DND-41 (cell line): ENCODE measurements around the gene ADD2.

Source experiments
- ATAC-seq: fragments of 200-7000 bp; cut with Tn5 transposase; 3 replicates; pipeline ENCODE4 v1.9.1; 2021; ENCODE audit warnings: low read depth; ENCODE audit not compliant: insufficient read depth
- DNase-seq: peaks from one replicate; pipeline ENCODE4 v3.0.0-alpha.2; 2020
- H2AFZ ChIP-seq: 2 replicates; pipeline ENCODE4 v1.6.0; 2012; ENCODE audit warnings: low read depth, low read length
- H3K27ac ChIP-seq: 2 replicates; pipeline ENCODE4 v1.5.1; 2012; ENCODE audit warnings: low read length, inconsistent platforms
- H3K27me3 ChIP-seq: fragments of 200-600 bp; sonication (generic); 2 replicates; pipeline ENCODE4 v1.6.0; 2012; ENCODE audit warnings: low read length, mild to moderate bottlenecking, inconsistent platforms; ENCODE audit not compliant: insufficient read depth, poor library complexity
- H3K36me3 ChIP-seq: 2 replicates; pipeline ENCODE4 v1.5.1; 2012; ENCODE audit warnings: low read length, inconsistent platforms; ENCODE audit not compliant: insufficient read depth
- H3K4me1 ChIP-seq: 2 replicates; pipeline ENCODE4 v1.5.1; 2012; ENCODE audit warnings: mild to moderate bottlenecking, low read length; ENCODE audit not compliant: insufficient read depth
- H3K4me2 ChIP-seq: 2 replicates; pipeline ENCODE4 v1.6.0; 2012; ENCODE audit warnings: mild to moderate bottlenecking, moderate library complexity, low read length, inconsistent platforms; ENCODE audit not compliant: insufficient read depth
- H3K4me3 ChIP-seq, 2 experiments: fragments of 200-600 bp in 1 of 2; shearing (Covaris generic) in 1 of 2; 2 replicates each; pipeline ENCODE4 v1.5.1; 2012 to 2016; ENCODE audit warnings: inconsistent platforms in 2 of 2, low read length in 2 of 2, mild to moderate bottlenecking in 2 of 2, low read depth in 1 of 2, moderate library complexity in 1 of 2
- H3K79me2 ChIP-seq: 2 replicates; pipeline ENCODE4 v1.6.0; 2012; ENCODE audit warnings: low read length, inconsistent platforms; ENCODE audit not compliant: insufficient read depth
- H3K9ac ChIP-seq: 2 replicates; pipeline ENCODE4 v1.6.0; 2012; ENCODE audit warnings: low read depth, mild to moderate bottlenecking, inconsistent platforms, low read length, moderate library complexity
- H3K9me3 ChIP-seq: 2 replicates; pipeline ENCODE4 v1.5.1; 2012; ENCODE audit warnings: low read length, moderate library complexity, mild to moderate bottlenecking, inconsistent platforms; ENCODE audit not compliant: insufficient read depth, severe bottlenecking
- H4K20me1 ChIP-seq: 2 replicates; pipeline ENCODE4 v1.6.0; 2012; ENCODE audit warnings: low read length; ENCODE audit not compliant: insufficient read depth
- EZH2 ChIP-seq: IDR thresholded peaks from 3 replicates; pipeline ENCODE4 v1.6.1; 2012; ENCODE audit warnings: borderline replicate concordance, low read depth, mild to moderate bottlenecking, moderate library complexity, low read length, inconsistent platforms; ENCODE audit not compliant: severe bottlenecking
- TF ChIP-seq, protein P1 (sequence below): IDR thresholded peaks from 2 replicates; pipeline ENCODE4 v1.5.1; 2012; ENCODE audit warnings: borderline replicate concordance, low read length, moderate library complexity, mild to moderate bottlenecking; ENCODE audit not compliant: poor library complexity, severe bottlenecking; ENCODE audit errors: extremely low read depth

Gene ADD2

DNA sequence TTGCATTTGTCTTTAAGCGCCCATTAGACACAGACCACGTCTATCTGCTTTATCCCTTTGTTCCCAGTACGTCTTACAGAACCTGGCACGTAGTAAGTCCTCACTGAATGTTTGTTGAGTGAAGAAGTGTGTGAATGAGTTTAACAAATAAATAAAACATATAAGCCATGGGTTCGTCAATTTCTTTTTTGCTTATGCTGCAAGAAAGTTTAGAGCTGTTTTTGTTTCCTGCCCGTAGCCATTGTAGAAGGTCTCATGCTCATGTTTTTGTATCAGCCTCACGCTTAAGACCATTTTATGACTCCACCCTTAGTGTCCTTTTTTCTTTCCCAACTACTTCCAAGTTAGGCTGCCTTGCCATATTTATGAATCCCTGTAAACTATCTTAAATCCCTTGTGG lies 2.5 kb downstream of the ADD2 start:
- Histone ChIP-seq H3K4me3 (no peak overlapping the region), H3K4me2 (no peak overlapping the region), H3K4me1 (no peaks in the 10 kb centered on the region)

DNA sequence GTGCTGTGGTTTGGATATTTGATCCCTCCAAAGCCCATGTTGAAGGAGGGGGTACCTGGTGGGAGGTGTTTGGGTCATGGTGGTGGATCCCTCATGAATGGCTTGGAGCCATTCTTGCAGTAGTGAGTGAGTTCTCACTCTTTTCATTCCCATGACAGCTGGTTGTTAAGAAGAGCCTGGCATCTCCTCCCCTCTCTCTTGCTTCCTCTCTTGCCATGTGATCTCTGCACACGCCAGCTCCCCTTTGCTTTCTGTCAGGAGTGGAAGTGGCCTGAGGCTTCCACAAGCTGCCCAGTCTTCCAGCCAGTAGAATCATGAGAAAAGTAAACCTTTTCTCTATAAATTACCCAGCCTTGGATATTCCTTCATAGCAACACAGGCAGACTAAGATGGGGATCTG lies 8.6 kb downstream of the ADD2 start:
- H4K20me1 ChIP-seq, result no peaks in the 10 kb centered on the region
- no peak overlapping the region for H3K9ac ChIP-seq
- no peaks in the 10 kb centered on the region for H3K9me3 ChIP-seq
- no peaks in the 10 kb centered on the region for H3K36me3 ChIP-seq
- no peak overlapping the region for H3K27ac ChIP-seq
- ATAC-seq (no peak), DNase-seq (no peak)
- H3K27me3 ChIP-seq, result peaks cover 13% of the 10 kb centered on the region
- no peak for TF ChIP-seq EZH2
- TF ChIP-seq, protein P1, sequence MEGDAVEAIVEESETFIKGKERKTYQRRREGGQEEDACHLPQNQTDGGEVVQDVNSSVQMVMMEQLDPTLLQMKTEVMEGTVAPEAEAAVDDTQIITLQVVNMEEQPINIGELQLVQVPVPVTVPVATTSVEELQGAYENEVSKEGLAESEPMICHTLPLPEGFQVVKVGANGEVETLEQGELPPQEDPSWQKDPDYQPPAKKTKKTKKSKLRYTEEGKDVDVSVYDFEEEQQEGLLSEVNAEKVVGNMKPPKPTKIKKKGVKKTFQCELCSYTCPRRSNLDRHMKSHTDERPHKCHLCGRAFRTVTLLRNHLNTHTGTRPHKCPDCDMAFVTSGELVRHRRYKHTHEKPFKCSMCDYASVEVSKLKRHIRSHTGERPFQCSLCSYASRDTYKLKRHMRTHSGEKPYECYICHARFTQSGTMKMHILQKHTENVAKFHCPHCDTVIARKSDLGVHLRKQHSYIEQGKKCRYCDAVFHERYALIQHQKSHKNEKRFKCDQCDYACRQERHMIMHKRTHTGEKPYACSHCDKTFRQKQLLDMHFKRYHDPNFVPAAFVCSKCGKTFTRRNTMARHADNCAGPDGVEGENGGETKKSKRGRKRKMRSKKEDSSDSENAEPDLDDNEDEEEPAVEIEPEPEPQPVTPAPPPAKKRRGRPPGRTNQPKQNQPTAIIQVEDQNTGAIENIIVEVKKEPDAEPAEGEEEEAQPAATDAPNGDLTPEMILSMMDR, result no peak
- no peaks in the 10 kb centered on the region for H3K79me2 ChIP-seq
- H3K4me3 ChIP-seq, result no peak overlapping the region
- no peak overlapping the region for H2AFZ ChIP-seq
- H3K4me2 ChIP-seq, result no peak overlapping the region
- H3K4me1 ChIP-seq, result no peaks in the 10 kb centered on the region

More for the DNA sequence above, 2.5 kb downstream of the ADD2 start:
- no peaks in the 10 kb centered on the region for H3K36me3 ChIP-seq
- H3K27me3 ChIP-seq, result peaks cover 3% of the 10 kb centered on the region
- H3K9ac ChIP-seq, result no peak overlapping the region
- no peaks in the 10 kb centered on the region for H3K9me3 ChIP-seq
- no peaks in the 10 kb centered on the region for H3K79me2 ChIP-seq
- H4K20me1 ChIP-seq, result no peaks in the 10 kb centered on the region
- TF ChIP-seq, protein P1, result no peak
- no peak for TF ChIP-seq EZH2
- no peak overlapping the region for H3K27ac ChIP-seq
- ATAC-seq, result no peak
- no peak for DNase-seq
- H2AFZ ChIP-seq, result no peak overlapping the region

DNA sequence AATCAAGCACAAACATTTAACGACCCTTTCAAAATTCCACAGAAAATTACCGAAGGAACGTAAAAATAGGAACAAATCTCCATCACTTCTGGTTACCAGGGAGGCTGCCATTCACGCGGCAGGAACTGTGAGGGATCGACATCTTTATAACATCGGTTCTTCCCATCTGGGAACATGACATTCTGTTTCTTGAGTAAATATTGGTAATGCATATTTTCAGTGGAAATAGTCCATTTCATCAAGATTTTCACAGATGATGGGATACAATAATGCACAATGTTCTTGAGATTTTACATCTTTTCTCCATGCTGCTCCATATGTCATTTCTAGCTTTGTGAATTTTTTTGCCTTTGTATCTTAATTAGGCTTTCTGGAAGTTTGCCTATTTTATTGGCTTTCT lies 10.0 kb downstream of the ADD2 start:
- ATAC-seq (no peak), DNase-seq (no peak)
- H3K27ac ChIP-seq, result no peak overlapping the region
- no peaks in the 10 kb centered on the region for H3K79me2 ChIP-seq
- peaks cover 13% of the 10 kb centered on the region for H3K27me3 ChIP-seq
- H3K9ac ChIP-seq, result no peak overlapping the region
- H4K20me1 ChIP-seq, result no peaks in the 10 kb centered on the region
- TF ChIP-seq EZH2, result no peak
- TF ChIP-seq, protein P1, result no peak
- H3K9me3 ChIP-seq, result no peaks in the 10 kb centered on the region
- no peak overlapping the region for H3K4me3 ChIP-seq
- no peaks in the 10 kb centered on the region for H3K4me1 ChIP-seq
- no peak overlapping the region for H2AFZ ChIP-seq
- no peaks in the 10 kb centered on the region for H3K36me3 ChIP-seq
- no peak overlapping the region for H3K4me2 ChIP-seq

DNA sequence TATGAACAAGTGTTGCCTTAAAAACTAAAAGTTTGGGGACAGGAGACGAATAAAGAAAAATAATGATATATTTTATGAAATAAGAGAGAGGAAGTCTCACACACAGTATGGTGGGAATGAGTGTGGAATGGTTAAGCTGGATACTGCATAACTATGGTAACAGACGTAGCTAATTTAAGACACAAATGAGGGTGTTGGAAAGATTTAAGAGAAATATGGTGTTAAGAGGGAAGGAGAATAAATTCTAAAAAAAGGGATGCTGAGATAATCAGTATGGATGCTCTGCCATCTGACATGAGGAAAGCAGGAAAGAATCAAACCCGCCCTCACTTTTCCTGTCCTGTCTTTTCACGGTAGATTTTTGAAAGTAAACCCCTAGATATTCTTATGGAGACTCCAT lies 10.6 kb downstream of the ADD2 start:
- no peak for DNase-seq
- no peaks in the 10 kb centered on the region for H3K4me1 ChIP-seq

More for the DNA sequence above, 10.6 kb downstream of the ADD2 start:
- H3K9me3 ChIP-seq, result no peaks in the 10 kb centered on the region
- no peak for ATAC-seq
- no peak overlapping the region for H2AFZ ChIP-seq
- H3K4me2 ChIP-seq, result no peak overlapping the region
- no peaks in the 10 kb centered on the region for H3K79me2 ChIP-seq
- H3K27ac ChIP-seq, result no peak overlapping the region
- no peaks in the 10 kb centered on the region for H3K36me3 ChIP-seq
- H3K27me3 ChIP-seq, result peaks cover 13% of the 10 kb centered on the region
- no peak overlapping the region for H3K9ac ChIP-seq
- TF ChIP-seq, protein P1, result no peak
- TF ChIP-seq EZH2, result no peak
- no peaks in the 10 kb centered on the region for H4K20me1 ChIP-seq
- no peak overlapping the region for H3K4me3 ChIP-seq
